Subcutaneous preadipocyte (primary cell): ENCODE data around the gene ZBTB38. TPM values are rescaled to one million over a fixed set of nuclear protein-coding genes. Genes with fewer than 3 reads are reported as not detected.

Source experiments
- total RNA-seq: library from RNA; depleted of rRNA; stranded (reverse); fragments of >200 nt; gene quantifications from 2 replicates; pipeline ENCODE4 v1.2.3, GENCODE V29; 2012

ZBTB38 gene
- total RNA-seq = 103 and 104 TPM in 2 replicates

GRCh38 chr3:141368062-141368924 lies at the start of gene ZBTB38:
ZBTB38 (plus strand) TSS chr3:141368504; CDS start chr3:141442389, 73,885 bp downstream.

Other genes with a start within 250 kb of the ZBTB38 start
- 5.1 and 6.6 TPM in 2 replicates for gene PXYLP1, start 136.7 kb upstream of the ZBTB38 start, total RNA-seq
- 8.8 and 12.5 TPM in 2 replicates for gene RASA2, start 118.5 kb downstream of the ZBTB38 start, total RNA-seq